Epithelial cell of esophagus (primary cell): ENCODE measurements around the gene PRM3.
A peak's percentile ranks its signal among the peaks of the same experiment; 100 is the strongest.

Experiments used
- DNase-seq: peaks from one replicate; pipeline ENCODE4 v3.0.0; 2010; ENCODE audit warnings: low read depth
- H3K4me3 ChIP-seq: 2 replicates; pipeline ENCODE4 v1.5.1; 2011; ENCODE audit warnings: mild to moderate bottlenecking, low read length, control low read depth
- TF ChIP-seq, protein P1 (sequence below): IDR thresholded peaks from 2 replicates; pipeline ENCODE4 v1.5.1; 2011; ENCODE audit warnings: low read depth, mild to moderate bottlenecking, low read length, control low read depth, inconsistent platforms; ENCODE audit not compliant: insufficient read depth; ENCODE audit errors: missing control alignments

Gene PRM3

DNA sequence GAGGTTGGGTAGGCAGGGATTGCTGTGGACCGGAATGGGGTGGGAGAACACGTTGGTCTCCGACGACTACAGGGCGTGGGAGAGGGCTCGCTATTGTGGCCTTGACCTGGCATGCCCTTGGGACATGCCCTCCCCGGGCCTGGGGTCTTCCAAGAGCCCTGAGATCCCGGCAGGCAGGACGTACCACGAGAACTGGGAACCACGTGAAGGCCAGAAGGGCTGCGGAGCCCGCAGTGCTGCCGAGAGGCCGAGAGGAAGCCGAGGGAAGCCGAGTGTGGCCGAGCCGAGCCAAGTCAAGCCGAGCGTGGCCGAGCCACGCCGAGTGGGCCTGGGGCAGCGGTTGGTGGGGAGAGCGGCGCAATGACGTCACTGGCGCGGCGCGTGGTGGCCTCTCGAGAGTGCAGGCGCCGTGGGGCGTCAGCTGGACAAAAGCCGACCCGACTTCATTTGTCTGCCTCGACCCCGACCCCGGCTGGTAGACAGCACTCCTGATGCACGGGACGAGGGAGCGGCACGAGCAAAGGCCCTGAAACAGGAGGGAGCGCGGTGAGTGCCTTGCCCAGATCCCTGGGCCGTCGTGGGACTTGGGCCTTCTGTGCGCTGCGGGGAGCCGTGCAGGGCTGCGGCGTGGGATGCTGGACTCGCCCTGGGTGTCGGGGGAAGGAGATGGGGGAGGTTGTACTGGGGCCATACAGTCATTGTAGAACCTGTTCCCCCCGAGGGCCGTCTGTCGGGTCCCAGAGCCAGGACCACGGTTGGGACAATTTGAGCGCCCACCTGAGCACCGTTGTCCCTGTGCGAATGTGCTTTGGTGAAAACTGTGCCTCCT, 24.0 kb downstream of the PRM3 start:
- DNase-seq = no peak
- TF ChIP-seq, protein P1, sequence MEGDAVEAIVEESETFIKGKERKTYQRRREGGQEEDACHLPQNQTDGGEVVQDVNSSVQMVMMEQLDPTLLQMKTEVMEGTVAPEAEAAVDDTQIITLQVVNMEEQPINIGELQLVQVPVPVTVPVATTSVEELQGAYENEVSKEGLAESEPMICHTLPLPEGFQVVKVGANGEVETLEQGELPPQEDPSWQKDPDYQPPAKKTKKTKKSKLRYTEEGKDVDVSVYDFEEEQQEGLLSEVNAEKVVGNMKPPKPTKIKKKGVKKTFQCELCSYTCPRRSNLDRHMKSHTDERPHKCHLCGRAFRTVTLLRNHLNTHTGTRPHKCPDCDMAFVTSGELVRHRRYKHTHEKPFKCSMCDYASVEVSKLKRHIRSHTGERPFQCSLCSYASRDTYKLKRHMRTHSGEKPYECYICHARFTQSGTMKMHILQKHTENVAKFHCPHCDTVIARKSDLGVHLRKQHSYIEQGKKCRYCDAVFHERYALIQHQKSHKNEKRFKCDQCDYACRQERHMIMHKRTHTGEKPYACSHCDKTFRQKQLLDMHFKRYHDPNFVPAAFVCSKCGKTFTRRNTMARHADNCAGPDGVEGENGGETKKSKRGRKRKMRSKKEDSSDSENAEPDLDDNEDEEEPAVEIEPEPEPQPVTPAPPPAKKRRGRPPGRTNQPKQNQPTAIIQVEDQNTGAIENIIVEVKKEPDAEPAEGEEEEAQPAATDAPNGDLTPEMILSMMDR = no peak
- no peak overlapping the region for H3K4me3 ChIP-seq

DNA sequence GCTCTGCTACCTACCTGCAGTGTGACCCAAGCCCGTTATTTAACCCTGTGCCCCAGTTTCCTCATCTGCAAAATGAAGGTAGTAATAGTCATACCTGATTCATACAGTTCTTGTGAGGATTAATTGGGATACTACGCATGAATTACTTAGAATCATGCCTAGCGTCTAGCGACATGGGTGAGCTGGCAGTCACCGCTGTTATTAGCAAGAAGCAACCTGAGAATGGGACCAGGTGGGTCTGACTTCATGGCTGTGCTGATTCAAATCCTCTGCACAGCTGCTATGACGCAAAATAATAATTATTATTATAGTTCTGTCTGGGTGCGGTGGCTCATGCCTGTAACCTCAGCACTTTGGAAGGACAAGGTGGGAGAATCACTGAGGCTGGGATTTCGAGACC, 25.3 kb downstream of the PRM3 start:
- DNase-seq = peak; percentile 81
- TF ChIP-seq, protein P1 = no peak
- H3K4me3 ChIP-seq = no peak overlapping the region

DNA sequence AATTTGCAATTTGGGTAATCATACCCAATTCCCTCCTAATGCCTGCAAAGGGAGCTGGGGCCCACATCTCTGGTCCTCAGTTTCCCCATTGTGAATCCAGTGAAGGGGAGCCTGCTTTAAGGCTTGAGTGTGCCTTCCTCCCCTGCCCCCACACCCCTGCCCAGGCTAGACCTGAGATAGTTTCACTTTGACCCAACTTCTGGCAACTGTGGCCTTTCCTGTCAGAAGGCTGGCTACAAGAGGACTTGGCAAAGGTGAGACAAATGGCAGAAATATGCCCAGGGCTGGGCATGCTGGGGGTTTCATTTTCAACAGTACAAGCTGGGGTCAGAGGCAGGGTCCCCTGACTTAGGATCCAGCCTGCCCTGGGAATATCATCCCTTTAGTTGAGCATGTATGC, 27.4 kb downstream of the PRM3 start:
- DNase-seq = no peak
- no peak overlapping the region for H3K4me3 ChIP-seq
- TF ChIP-seq, protein P1 = no peak

DNA sequence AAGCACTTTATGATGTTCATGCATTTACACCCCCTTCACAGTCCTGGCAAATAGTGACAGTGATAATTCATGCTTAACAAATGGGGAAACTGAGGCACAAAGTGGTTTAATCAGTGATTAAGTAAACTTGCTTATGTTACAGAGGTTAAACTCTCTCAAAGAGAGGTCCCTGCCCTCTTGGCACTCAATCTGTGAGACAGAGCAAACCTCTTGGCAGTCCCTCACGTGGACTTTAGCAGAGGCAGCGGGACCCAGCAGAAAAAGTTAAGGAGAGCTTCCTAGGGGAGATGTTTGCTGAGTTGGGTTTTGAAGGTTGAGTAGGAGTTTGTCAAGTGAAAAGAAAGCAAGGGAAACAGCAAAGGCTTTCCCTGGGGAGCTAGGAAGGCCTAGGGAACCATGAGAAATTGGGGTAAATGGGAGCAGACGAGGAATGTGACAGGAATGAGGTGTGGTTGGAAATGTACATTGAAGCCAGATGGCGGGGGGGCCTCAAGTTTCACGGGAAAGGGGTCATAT, 28.1 kb downstream of the PRM3 start:
- DNase-seq = no peak
- TF ChIP-seq, protein P1 = no peak
- no peak overlapping the region for H3K4me3 ChIP-seq

DNA sequence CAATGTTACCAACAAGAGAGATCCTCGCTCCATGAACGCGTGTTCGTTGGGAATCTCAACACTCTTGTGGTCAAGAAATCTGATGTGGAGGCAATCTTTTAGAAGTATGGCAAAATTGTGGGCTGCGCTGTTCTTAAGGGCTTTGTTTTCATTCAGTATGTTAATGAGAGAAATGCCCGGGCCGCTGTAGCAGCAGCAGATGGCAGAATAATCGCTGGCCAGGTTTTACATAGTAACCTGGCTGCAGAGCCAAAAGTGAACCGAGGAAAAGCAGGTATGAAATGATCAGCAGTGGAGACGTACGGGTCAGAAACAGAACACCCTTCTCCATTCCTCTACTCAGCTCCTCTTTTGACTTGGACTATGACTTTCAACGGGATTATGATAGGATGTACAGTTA, 30.8 kb downstream of the PRM3 start:
- TF ChIP-seq, protein P1 = no peak
- DNase-seq = no peak
- no peak overlapping the region for H3K4me3 ChIP-seq

DNA sequence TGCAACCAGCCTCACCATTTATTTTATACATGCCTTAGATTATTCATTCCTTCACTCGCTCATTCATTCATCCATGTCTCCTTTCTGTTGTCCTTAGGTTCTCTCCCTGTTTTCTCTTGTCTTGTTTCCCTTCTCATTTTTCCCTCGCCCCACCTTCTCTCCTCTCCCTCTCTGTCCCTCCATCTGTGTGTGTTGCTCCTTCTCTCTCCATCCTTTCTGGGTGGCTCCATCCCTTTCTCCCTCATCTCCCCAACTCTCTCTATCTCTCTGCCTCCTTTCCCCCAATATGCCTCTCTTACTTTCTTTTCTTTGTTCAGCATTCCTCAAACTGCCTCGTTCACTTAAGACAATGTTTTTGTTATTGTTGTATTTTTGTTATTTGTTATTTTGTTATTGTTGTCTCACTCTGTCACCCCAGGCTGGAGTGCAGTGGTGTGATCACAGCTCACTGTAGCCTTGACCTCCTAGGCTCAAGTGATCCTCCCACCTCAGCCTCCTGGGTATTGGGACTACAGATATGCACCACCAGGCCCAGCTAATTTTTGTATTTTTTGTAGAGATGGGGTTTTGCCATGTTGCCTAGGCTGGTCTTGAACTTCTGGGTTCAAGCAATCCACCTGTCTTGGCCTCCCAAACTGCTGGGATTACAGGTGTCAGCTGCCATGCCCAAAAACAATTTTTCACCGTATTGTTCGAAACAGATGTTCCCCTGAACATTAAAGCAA, 31.8 kb downstream of the PRM3 start:
- TF ChIP-seq, protein P1 = no peak
- DNase-seq = no peak
- H3K4me3 ChIP-seq = no peak overlapping the region
